ENCODE measurements around the gene G6PC1.
"Not testable (repeated sequence)": the region's sequence is repeated elsewhere in the genome, so short reads cannot be mapped to it uniquely, and the experiment has no call there.

Gene G6PC1

GRCh38 chr17:42904110-42904469, 3.5 kb downstream of the G6PC1 start:
- no peak for DNase-seq

- DNase-seq = peak; percentile 26
These were observed 6.3 kb downstream of the G6PC1 start for GRCh38 chr17:42906772-42907446.

GRCh38 chr17:42908872-42909700, 8.5 kb downstream of the G6PC1 start:
- no peak for DNase-seq

GRCh38 chr17:42913522-42913921, 12.9 kb downstream of the G6PC1 start:
- DNase-seq = no peak

- DNase-seq = no peak
These were observed 13.5 kb downstream of the G6PC1 start for GRCh38 chr17:42913981-42914617.

GRCh38 chr17:42915288-42915687, 14.7 kb downstream of the G6PC1 start:
- not testable (repeated sequence) for DNase-seq

GRCh38 chr17:42916388-42917235, 16.0 kb downstream of the G6PC1 start:
- DNase-seq = not testable (repeated sequence)

- DNase-seq = no peak
These were observed 16.6 kb downstream of the G6PC1 start for GRCh38 chr17:42917236-42917603.

- no peak for DNase-seq
These were observed 18.4 kb downstream of the G6PC1 start for GRCh38 chr17:42918902-42919521.

GRCh38 chr17:42919522-42920077, 19.0 kb downstream of the G6PC1 start:
- not testable (repeated sequence) for DNase-seq

GRCh38 chr17:42920106-42920900, 19.7 kb downstream of the G6PC1 start:
- DNase-seq = no peak

- DNase-seq = no peak
These were observed 20.3 kb downstream of the G6PC1 start for GRCh38 chr17:42920922-42921321.

GRCh38 chr17:42922294-42922693, 21.7 kb downstream of the G6PC1 start:
- no peak for DNase-seq

GRCh38 chr17:42923472-42923871, 22.9 kb downstream of the G6PC1 start:
- not testable (repeated sequence) for DNase-seq

GRCh38 chr17:42924891-42925290, 24.3 kb downstream of the G6PC1 start:
- DNase-seq = no peak

- DNase-seq = peak; percentile 95
These were observed 28.3 kb downstream of the G6PC1 start for GRCh38 chr17:42928714-42929496.

- DNase-seq = no peak
These were observed 28.9 kb downstream of the G6PC1 start for GRCh38 chr17:42929497-42929844.

GRCh38 chr17:42937712-42938596, 37.4 kb downstream of the G6PC1 start:
- peak; percentile 81 for DNase-seq

GRCh38 chr17:42944211-42944610, 43.6 kb downstream of the G6PC1 start:
- DNase-seq = no peak

- DNase-seq = no peak
These were observed 46.2 kb downstream of the G6PC1 start for GRCh38 chr17:42946812-42947211.
